Measurements from ENCODE around the gene PLIN5.

DNA sequence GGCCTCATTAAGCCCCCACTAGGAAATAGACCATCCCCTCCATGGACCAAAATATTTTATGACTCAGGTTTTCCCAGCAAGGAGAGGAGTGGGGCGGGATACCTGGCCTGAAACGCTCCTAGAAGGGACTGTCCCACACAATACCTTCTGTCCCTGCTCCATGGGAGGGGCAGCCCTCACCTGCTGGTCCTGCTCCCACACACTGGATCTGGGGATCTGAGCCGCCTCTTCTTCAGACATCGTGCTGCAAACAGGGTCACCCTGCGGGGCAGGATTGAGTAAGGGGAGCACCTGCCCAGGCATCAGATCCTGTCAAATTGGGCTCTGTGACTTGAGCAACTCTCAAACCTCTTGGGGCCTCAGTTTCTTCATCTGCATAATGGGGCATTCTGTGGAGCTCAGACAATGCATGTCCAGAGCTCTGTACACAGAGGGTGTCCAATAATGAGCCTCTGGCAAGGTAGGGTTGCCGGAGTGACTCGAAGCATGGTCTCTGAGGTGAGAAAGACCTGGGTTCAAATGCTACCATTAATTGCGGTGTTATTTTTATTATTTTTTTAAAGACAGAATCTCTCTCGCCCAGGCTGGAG lies 1.1 kb downstream of the PLIN5 start:
- no peak for TF ChIP-seq POLR2AphosphoS5 (IDR thresholded peaks at IDR 0.05)
- no peak for TF ChIP-seq CTCF (IDR thresholded peaks at IDR 0.05 in 8 of 11, conservative IDR thresholded peaks at IDR 0.05 in 3 of 11)
- TF ChIP-seq POLR2A (IDR thresholded peaks at IDR 0.05): no peak
